IPS-18a (cell line): ENCODE results near the gene RERE.
"Not testable (repeated sequence)": the region's sequence is repeated elsewhere in the genome, so short reads cannot be mapped to it uniquely, and the experiment has no call there.

Experiments used
- H3K27ac ChIP-seq: one replicate; pipeline ENCODE4 v1.5.1; 2013; ENCODE audit warnings: low read length
- H3K27me3 ChIP-seq: one replicate; pipeline ENCODE4 v1.6.1; 2013; ENCODE audit warnings: mild to moderate bottlenecking, low read length; ENCODE audit not compliant: control insufficient read depth, insufficient read depth
- H3K36me3 ChIP-seq: one replicate; pipeline ENCODE4 v1.6.1; 2013; ENCODE audit warnings: low read depth, low read length; ENCODE audit not compliant: control insufficient read depth
- H3K4me1 ChIP-seq: one replicate; pipeline ENCODE4 v1.6.1; 2013; ENCODE audit warnings: low read depth, low read length; ENCODE audit not compliant: control insufficient read depth
- H3K4me3 ChIP-seq: one replicate; pipeline ENCODE4 v1.5.1; 2013; ENCODE audit warnings: low read length
- H3K9ac ChIP-seq: one replicate; pipeline ENCODE4 v1.6.1; 2013; ENCODE audit warnings: mild to moderate bottlenecking, low read length, moderate library complexity
- H3K9me3 ChIP-seq: one replicate; pipeline ENCODE4 v1.6.1; 2013; ENCODE audit warnings: low read depth, low read length; ENCODE audit not compliant: control insufficient read depth

Gene RERE

DNA sequence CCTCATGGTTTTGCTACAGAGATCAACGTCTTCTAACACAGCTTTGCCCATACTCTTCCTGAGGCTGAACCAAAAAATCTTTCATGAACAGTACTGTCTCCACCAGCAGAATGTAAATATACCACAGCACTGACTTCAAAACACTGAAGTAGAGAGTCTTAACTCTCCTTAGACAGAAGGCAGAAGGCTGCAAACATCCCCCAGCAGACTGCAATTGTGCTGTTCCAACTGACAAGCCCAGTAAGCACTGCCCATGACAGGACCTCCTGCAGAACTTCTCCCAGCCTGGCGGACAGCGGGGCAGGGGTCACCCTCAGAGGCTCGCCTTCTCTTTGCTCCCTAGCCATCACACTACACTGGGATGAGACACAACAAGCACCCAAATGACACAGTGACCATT is 218.7 kb downstream of the RERE start:
- H3K27me3 ChIP-seq = no peaks in the 10 kb centered on the region
- no peak overlapping the region for H3K4me3 ChIP-seq
- H3K9me3 ChIP-seq = no peaks in the 10 kb centered on the region
- H3K9ac ChIP-seq = no peak overlapping the region
- H3K36me3 ChIP-seq = no peaks in the 10 kb centered on the region
- H3K4me1 ChIP-seq = peaks cover 18% of the 10 kb centered on the region
- H3K27ac ChIP-seq = no peak overlapping the region

DNA sequence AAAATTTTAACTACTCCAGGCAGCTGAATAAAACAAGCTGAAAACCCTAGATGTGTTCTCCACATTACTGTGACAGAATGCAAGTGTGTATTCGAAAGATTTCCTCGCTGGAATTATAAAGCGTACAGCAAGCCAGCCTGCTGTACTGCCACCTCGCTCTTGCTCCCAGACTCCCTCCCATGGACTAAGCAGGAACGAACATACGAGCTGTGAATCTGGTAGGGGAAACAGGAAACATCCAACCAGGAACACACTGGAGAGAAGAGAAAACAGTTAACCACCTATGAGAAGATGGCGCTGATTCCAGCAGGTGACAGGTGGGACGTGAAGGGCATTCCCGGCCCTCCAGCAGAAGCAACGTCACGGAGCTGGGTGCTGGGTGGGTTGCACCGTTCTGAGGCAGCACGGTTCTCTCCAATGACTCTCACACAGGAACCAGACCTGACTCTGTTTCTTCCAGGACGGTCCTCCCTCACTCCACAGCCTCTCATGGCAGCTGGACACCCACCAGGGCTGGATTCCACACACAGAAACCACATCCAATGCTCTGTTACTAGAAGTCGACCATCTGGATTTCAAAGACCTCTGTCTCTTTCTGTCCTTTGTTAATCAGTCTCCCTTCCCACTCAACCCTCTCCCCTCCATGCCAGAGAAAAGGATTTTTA is 219.2 kb downstream of the RERE start:
- Histone ChIP-seq H3K9me3 (no peaks in the 10 kb centered on the region), H3K4me1 (peaks cover 18% of the 10 kb centered on the region), H3K4me3 (no peak overlapping the region), H3K27ac (no peak overlapping the region), H3K36me3 (no peaks in the 10 kb centered on the region), H3K9ac (no peak overlapping the region), H3K27me3 (no peaks in the 10 kb centered on the region)

DNA sequence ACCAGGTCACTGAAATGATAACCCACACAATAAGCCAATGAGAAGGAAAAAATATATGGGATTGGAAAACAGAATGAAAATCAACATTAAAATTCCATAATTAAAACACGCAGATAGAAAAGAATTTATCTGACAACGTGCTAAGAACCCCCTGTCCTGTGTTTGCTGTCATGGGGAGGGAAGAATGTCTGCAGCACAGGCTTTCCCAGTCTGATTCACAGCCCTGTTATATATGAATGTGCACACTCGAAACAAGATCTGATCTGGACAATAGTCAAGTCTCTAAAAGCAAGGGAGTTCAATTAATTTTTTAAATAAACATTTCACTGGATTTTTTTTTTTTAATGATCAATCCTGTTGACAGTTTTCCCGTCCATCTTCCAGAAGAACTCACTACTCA is 220.0 kb downstream of the RERE start:
- Histone ChIP-seq H3K27me3 (no peaks in the 10 kb centered on the region), H3K9me3 (no peaks in the 10 kb centered on the region), H3K4me1 (peaks cover 18% of the 10 kb centered on the region), H3K36me3 (no peaks in the 10 kb centered on the region), H3K4me3 (no peak overlapping the region), H3K9ac (no peak overlapping the region), H3K27ac (no peak overlapping the region)

DNA sequence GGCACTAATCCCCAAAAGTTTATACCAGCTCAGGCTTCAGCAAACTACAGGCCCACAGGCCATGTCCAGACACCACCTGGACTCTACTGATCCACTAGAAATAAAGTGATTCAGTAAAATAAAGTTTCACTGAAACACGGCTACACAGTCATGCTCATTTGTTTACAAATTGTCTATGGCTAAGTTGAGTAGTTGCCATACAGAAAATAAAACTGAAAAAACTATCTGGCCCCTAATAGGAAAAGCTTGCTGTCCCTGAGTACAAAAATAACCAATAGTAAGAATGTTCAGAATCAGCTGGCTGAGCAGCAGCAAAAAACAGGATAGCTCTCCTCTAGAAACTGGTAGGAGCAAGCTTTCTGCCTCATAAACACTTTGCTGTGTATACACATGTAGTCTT is 221.5 kb downstream of the RERE start:
- H3K36me3 ChIP-seq = no peaks in the 10 kb centered on the region
- H3K27ac ChIP-seq = no peak overlapping the region
- no peaks in the 10 kb centered on the region for H3K9me3 ChIP-seq
- no peak overlapping the region for H3K9ac ChIP-seq
- no peaks in the 10 kb centered on the region for H3K27me3 ChIP-seq
- peaks cover 23% of the 10 kb centered on the region for H3K4me1 ChIP-seq
- H3K4me3 ChIP-seq = no peak overlapping the region

DNA sequence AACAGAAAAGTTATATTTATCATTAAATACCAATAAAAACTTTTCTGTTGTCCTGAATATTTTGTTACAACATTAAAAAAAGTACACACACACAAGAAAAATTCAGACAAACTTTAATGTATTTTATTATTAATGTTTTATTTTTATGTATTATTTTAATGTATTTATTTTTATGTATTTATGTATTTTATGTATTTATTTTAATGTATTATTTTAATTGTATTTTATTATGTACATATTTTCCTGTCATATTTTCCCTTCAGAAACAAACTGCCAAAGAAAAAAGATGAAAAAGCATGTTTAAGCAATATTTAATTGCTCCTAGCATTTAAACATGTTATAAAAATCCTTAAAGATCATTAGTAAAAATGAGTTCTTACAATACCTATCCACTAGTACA is 222.1 kb downstream of the RERE start:
- Histone ChIP-seq H3K9me3 (no peaks in the 10 kb centered on the region), H3K4me1 (peaks cover 21% of the 10 kb centered on the region), H3K27ac (no peak overlapping the region), H3K4me3 (no peak overlapping the region), H3K27me3 (no peaks in the 10 kb centered on the region), H3K9ac (no peak overlapping the region), H3K36me3 (no peaks in the 10 kb centered on the region)

DNA sequence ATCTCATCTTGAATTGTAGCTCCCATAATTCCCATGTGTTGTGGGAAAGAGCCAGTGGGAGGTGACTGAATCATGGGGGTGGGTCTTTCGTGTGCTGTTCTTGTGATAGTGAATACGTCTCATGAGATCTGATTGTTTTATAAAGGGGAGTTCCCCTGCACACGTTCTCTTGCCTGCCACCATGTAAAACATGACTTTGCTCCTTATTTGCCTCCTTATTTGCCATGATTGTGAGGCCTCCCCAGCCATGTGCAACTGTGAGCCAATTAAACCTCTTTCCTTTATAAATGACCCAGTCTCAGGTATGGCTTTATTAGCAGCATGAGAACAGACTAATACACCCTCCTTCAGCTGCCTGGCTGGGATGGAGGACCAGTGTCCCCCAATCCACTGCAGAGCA is 224.1 kb downstream of the RERE start:
- H3K4me3 ChIP-seq, H3K27ac ChIP-seq, H3K9me3 ChIP-seq, H3K36me3 ChIP-seq, H3K27me3 ChIP-seq, H3K4me1 ChIP-seq, H3K9ac ChIP-seq: not testable (repeated sequence)

DNA sequence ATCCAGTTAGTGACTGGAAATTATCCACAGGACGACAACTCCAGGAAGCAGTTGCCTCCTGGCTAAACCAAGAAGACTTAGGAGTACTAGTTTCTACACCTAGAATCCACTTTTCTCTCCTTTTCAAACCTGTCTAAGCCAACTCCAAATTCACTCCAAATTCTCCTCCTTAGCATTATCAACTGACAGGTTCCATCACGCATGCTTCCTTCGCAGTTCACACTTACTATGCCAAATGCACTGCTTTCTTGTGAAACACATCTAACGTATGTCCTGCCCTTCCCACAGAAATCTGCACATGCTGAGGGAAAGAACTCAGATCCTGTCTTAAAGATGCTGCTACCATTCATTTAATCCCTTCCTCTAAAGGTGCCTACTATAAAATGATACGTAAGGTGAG is 225.9 kb downstream of the RERE start:
- Histone ChIP-seq H3K4me1 (peaks cover 13% of the 10 kb centered on the region), H3K4me3 (no peak overlapping the region), H3K9me3 (no peaks in the 10 kb centered on the region), H3K27me3 (no peaks in the 10 kb centered on the region), H3K9ac (no peak overlapping the region), H3K27ac (no peak overlapping the region), H3K36me3 (no peaks in the 10 kb centered on the region)

DNA sequence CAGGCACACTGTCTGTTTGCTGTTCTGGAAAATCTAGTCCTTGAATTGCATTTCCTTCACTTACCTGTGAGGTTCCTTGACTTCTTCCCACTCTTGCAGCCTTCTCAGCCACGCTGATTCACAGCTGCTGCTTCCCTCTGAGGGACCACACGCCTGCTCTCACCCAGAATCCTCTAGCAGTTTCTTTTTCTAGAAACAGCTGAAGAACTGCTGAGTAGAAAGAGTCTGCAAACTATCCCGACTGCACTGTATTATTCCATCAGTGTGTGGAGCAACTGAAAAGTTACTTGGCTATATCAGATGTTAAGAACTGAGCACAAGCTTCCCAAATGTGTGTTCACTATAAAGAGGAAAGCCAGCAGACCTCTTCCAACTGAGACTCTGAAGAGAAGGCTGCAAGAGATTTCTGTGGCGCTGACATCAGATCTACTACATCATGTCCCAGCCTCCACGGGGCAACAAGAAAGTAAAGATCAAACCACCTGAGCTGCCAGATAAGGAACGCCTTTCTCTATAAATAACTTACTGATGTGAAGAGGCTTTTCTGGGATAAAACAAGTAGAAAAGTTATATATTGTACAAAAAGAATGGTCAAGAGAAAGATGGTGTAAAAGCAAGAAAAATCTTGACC is 226.6 kb downstream of the RERE start:
- H3K27ac ChIP-seq = no peak overlapping the region
- H3K9ac ChIP-seq = no peak overlapping the region
- H3K36me3 ChIP-seq = no peaks in the 10 kb centered on the region
- no peaks in the 10 kb centered on the region for H3K9me3 ChIP-seq
- no peak overlapping the region for H3K4me3 ChIP-seq
- H3K4me1 ChIP-seq = peaks cover 13% of the 10 kb centered on the region
- no peaks in the 10 kb centered on the region for H3K27me3 ChIP-seq

DNA sequence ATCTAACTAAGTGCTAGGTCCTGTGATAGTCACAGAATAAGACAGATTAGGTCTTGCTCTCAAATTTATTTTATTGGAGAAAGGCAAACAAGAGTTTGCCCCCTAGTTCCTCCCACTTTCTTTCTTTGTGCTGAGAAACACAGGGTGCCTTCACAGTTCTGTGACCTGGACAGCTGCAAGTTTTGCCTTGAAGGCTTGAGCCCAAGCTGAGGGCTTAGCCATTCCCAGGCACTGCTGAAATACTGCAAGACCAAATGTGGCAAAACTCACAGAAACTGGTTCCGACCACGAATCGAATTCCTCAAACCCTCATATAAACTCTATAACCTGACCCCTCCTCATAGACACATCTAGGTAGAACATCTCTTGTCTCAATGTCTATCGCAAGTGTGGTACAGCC is 227.9 kb downstream of the RERE start:
- H3K9ac ChIP-seq = no peak overlapping the region
- H3K4me3 ChIP-seq = no peak overlapping the region
- no peaks in the 10 kb centered on the region for H3K36me3 ChIP-seq
- H3K27ac ChIP-seq = no peak overlapping the region
- H3K9me3 ChIP-seq = no peaks in the 10 kb centered on the region
- H3K27me3 ChIP-seq = no peaks in the 10 kb centered on the region
- peaks cover 13% of the 10 kb centered on the region for H3K4me1 ChIP-seq

DNA sequence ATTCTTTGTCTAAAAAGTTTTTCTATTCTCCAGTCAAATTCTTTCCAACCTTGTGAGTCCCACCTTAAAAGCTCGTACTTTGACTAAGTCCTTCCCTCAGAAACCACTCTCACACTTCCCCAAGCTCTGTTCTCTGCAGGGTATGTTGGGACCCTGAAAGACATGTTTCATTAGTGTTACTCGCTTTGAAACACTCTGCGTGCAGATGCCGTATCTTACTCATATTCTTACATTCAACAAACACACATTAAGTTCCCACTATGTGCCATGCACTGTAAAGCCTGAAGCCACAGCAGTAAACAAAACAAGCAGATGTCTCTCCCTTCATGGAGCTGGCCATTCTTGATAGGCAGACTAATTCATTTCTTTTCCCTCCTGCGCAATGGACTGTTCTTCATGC is 229.7 kb downstream of the RERE start:
- peaks cover 13% of the 10 kb centered on the region for H3K4me1 ChIP-seq
- H3K27me3 ChIP-seq = no peaks in the 10 kb centered on the region
- H3K27ac ChIP-seq = no peak overlapping the region
- no peak overlapping the region for H3K9ac ChIP-seq
- no peaks in the 10 kb centered on the region for H3K36me3 ChIP-seq
- no peak overlapping the region for H3K4me3 ChIP-seq
- no peaks in the 10 kb centered on the region for H3K9me3 ChIP-seq

DNA sequence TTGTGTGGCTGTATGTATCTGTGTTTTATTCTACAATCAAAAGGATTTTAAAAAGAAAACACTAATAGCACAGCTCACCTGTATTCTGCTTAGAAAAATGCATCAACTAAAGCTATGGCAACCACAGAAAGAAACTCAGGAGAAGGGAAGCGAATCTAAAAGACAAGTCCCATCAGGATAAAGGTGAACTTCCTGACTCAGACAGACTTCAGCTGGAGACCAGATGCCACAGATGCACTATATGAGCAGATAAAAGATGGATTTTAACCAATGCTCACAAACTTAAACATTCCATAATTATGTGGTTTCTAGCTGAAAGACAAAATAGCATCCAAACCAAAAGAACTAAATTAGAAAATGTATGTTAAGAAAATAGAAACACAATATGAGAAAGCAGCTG is 231.0 kb downstream of the RERE start:
- H3K36me3 ChIP-seq = no peaks in the 10 kb centered on the region
- H3K9ac ChIP-seq = no peak overlapping the region
- no peaks in the 10 kb centered on the region for H3K9me3 ChIP-seq
- peaks cover 9% of the 10 kb centered on the region for H3K4me1 ChIP-seq
- no peak overlapping the region for H3K27ac ChIP-seq
- H3K27me3 ChIP-seq = no peaks in the 10 kb centered on the region
- no peak overlapping the region for H3K4me3 ChIP-seq

DNA sequence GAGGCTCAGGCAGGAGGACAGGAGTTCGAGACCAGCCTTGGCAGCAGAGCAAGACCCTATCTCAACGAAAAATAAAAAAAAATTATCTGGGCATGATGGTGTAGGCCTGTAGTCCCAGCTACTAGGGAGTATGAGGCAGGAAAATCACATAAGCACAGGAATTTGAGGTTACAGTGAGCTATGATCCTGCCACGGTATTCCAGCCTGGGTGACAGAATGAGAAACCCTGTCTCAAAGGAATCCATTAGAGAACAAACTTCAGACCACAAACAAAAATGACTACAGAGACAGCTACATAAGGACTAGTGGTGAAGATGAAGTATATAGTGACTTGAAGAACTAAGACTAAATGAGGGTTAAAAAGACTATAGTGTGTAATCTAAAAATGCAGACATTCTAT is 233.1 kb downstream of the RERE start:
- no peaks in the 10 kb centered on the region for H3K9me3 ChIP-seq
- no peaks in the 10 kb centered on the region for H3K36me3 ChIP-seq
- H3K27me3 ChIP-seq = no peaks in the 10 kb centered on the region
- no peak overlapping the region for H3K9ac ChIP-seq
- H3K27ac ChIP-seq = no peak overlapping the region
- peaks cover 9% of the 10 kb centered on the region for H3K4me1 ChIP-seq
- no peak overlapping the region for H3K4me3 ChIP-seq
